SK-N-SH (cell line): Measurements from ENCODE around the gene HSPB1.

Source experiments
- EP300 ChIP-seq, 2 experiments: IDR thresholded peaks; 2 replicates each; pipeline versions ENCODE4 v1.4.0 to v1.6.1; 2012; ENCODE audit warnings: borderline replicate concordance in 1 of 2, low read depth in 1 of 2, low read length in 1 of 2
- JUND ChIP-seq: IDR thresholded peaks from 2 replicates; pipeline ENCODE4 v1.4.0; 2012
- MXI1 ChIP-seq: IDR thresholded peaks from 2 replicates; pipeline ENCODE4 v1.6.1; 2012; ENCODE audit warnings: mild to moderate bottlenecking, low read depth, low read length, improper control_type of control experiment
- POLR2AphosphoS5 ChIP-seq: IDR thresholded peaks from 2 replicates; pipeline ENCODE4 v1.6.1; 2012; ENCODE audit warnings: low read depth, low read length
- RAD21 ChIP-seq: IDR thresholded peaks from 2 replicates; pipeline ENCODE4 v1.6.1; 2012; ENCODE audit warnings: mild to moderate bottlenecking, low read length
- RCOR1 ChIP-seq: fragments of 150-350 bp; IDR thresholded peaks from 2 replicates; pipeline ENCODE4 v1.6.1; 2017; ENCODE audit warnings: antibody characterized with exemption, low read length
- RFX5 ChIP-seq: IDR thresholded peaks from 2 replicates; pipeline ENCODE4 v1.6.1; 2012; ENCODE audit warnings: mild to moderate bottlenecking, improper control_type of control experiment, low read length
- SIN3A ChIP-seq: IDR thresholded peaks from 2 replicates; pipeline ENCODE4 v1.6.1; 2012; ENCODE audit warnings: low read depth, mild to moderate bottlenecking, low read length, moderate library complexity, borderline replicate concordance
- SMC3 ChIP-seq: IDR thresholded peaks from 2 replicates; pipeline ENCODE4 v1.6.1; 2012; ENCODE audit warnings: low read depth, low read length, improper control_type of control experiment
- TAF1 ChIP-seq: IDR thresholded peaks from 2 replicates; pipeline ENCODE4 v1.6.1; 2012; ENCODE audit warnings: low read depth, mild to moderate bottlenecking, low read length, moderate library complexity, borderline replicate concordance
- USF2 ChIP-seq: fragments of 150-350 bp; IDR thresholded peaks from 2 replicates; pipeline ENCODE4 v1.6.1; 2017; ENCODE audit warnings: antibody characterized with exemption, low read length, low read depth, borderline replicate concordance
- ZBTB33 ChIP-seq: IDR thresholded peaks from 2 replicates; pipeline ENCODE4 v1.4.0; 2012; ENCODE audit warnings: low read depth, borderline replicate concordance
- TF ChIP-seq, protein P1 (sequence below): fragments of 200-600 bp; sonication (generic); IDR thresholded peaks from 2 replicates; pipeline ENCODE4 v1.6.1; 2017; ENCODE audit warnings: antibody characterized with exemption, mild to moderate bottlenecking, moderate library complexity
- TF ChIP-seq, protein P2 (sequence below): IDR thresholded peaks from 2 replicates; pipeline ENCODE4 v1.4.0; 2012; ENCODE audit warnings: low read depth

DNA sequence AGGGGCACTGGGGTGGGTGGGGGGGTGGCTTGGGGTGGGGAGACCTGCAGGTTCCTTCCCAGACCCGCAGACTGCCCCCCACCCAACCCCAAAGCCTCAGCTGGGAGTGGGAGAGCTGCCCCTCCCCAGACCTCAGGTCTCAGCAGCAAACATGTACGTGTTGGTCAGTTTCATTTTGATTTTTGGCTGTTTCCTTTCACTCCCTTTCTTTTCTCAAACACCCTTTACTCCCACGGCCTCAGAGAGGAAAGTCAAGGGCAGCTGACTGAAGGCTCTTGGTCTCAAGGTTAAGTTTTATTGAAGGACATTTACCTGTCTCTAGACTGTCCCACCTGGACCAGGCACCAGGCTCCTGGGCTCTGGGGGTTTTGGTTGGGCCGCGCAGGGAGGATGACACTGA lies 34.1 kb upstream of the HSPB1 start:
- no peak for TF ChIP-seq SMC3
- no peak for TF ChIP-seq TAF1
- TF ChIP-seq EP300 (IDR thresholded peaks at IDR 0.05; ENCODE audit: borderline replicate concordance in 1 of 2, low read depth in 1 of 2, low read length in 1 of 2), result no peak
- no peak for TF ChIP-seq USF2
- TF ChIP-seq RAD21, result no peak
- TF ChIP-seq, protein P1, sequence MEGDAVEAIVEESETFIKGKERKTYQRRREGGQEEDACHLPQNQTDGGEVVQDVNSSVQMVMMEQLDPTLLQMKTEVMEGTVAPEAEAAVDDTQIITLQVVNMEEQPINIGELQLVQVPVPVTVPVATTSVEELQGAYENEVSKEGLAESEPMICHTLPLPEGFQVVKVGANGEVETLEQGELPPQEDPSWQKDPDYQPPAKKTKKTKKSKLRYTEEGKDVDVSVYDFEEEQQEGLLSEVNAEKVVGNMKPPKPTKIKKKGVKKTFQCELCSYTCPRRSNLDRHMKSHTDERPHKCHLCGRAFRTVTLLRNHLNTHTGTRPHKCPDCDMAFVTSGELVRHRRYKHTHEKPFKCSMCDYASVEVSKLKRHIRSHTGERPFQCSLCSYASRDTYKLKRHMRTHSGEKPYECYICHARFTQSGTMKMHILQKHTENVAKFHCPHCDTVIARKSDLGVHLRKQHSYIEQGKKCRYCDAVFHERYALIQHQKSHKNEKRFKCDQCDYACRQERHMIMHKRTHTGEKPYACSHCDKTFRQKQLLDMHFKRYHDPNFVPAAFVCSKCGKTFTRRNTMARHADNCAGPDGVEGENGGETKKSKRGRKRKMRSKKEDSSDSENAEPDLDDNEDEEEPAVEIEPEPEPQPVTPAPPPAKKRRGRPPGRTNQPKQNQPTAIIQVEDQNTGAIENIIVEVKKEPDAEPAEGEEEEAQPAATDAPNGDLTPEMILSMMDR, result no peak
- TF ChIP-seq RFX5, result no peak
- TF ChIP-seq MXI1, result no peak
- no peak for TF ChIP-seq POLR2AphosphoS5
- TF ChIP-seq, protein P2, sequence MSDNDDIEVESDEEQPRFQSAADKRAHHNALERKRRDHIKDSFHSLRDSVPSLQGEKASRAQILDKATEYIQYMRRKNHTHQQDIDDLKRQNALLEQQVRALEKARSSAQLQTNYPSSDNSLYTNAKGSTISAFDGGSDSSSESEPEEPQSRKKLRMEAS, result no peak
- no peak for TF ChIP-seq ZBTB33
- no peak for TF ChIP-seq RCOR1
- no peak for TF ChIP-seq JUND
- no peak for TF ChIP-seq SIN3A
